A673 (cell line): ENCODE results near the gene NLGN1.

ENCODE experiments used
- EZH2 ChIP-seq: fragments of 200-600 bp; sonication (generic); IDR thresholded peaks from 2 replicates; pipeline ENCODE4 v1.6.1; 2017; ENCODE audit warnings: borderline replicate concordance, low read depth, mild to moderate bottlenecking, mixed read lengths, antibody characterized with exemption, low read length; ENCODE audit not compliant: poor library complexity, severe bottlenecking
- TF ChIP-seq, protein P1 (sequence below): fragments of 300-800, 200-600 bp; sonication (generic); conservative IDR thresholded peaks from 2 replicates; pipeline ENCODE4 v1.5.1; 2017; ENCODE audit warnings: low read depth, mild to moderate bottlenecking, antibody characterized with exemption, low read length, moderate library complexity, mixed read lengths

DNA sequence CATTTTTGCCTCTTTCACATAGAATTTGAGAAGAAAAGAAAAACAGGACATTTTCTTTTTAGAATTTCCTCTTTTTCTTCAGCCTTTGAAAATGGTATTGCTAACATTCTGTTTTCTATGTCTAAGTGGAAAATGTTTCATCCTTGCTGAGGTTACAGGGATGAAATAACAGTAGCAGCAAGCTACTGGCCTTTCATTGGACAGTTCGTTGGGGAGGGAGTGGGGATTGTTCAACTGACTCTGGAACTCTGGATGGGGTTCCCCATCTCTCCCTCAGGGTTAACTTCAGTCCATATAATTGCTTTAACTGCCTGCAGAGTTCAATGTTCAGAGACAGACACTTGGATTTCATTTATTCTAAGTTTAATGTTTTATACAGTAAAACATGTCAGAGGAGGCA is 346.0 kb downstream of the NLGN1 start:
- TF ChIP-seq, protein P1, sequence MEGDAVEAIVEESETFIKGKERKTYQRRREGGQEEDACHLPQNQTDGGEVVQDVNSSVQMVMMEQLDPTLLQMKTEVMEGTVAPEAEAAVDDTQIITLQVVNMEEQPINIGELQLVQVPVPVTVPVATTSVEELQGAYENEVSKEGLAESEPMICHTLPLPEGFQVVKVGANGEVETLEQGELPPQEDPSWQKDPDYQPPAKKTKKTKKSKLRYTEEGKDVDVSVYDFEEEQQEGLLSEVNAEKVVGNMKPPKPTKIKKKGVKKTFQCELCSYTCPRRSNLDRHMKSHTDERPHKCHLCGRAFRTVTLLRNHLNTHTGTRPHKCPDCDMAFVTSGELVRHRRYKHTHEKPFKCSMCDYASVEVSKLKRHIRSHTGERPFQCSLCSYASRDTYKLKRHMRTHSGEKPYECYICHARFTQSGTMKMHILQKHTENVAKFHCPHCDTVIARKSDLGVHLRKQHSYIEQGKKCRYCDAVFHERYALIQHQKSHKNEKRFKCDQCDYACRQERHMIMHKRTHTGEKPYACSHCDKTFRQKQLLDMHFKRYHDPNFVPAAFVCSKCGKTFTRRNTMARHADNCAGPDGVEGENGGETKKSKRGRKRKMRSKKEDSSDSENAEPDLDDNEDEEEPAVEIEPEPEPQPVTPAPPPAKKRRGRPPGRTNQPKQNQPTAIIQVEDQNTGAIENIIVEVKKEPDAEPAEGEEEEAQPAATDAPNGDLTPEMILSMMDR = no peak
- no peak for TF ChIP-seq EZH2
